Naive thymus-derived CD4-positive, alpha-beta T cell (primary cell): ENCODE measurements around the gene RBMS3. TPM values are rescaled to one million over a fixed set of nuclear protein-coding genes. Genes with fewer than 3 reads are reported as not detected.

Experiments
- ATAC-seq: fragments of 150-1000 bp; cut with Tn5 transposase; 2 replicates; pipeline ENCODE4 v1.10.0; 2021; ENCODE audit warnings: mild to moderate bottlenecking, moderate library complexity
- CTCF ChIA-PET: fragments of 350-600 bp; sonication (Branson Sonifier 250); formaldehyde crosslinking; loops from one replicate; lab custom pipeline; 2021; ENCODE audit warnings: antibody characterized with exemption; lab: Charles Lee
- POLR2A ChIA-PET: fragments of 350-600 bp; sonication (Branson Sonifier 250); formaldehyde crosslinking; loops from one replicate; lab custom pipeline; 2021; ENCODE audit warnings: antibody characterized with exemption, inconsistent platforms; lab: Charles Lee
- DNase-seq, 9 donors: peaks; one replicate each; pipeline versions ENCODE4 v3.0.0 to v3.0.0-alpha.2; 2020 to 2022; ENCODE audit warnings: mixed read lengths in 1 of 9
- H3K27ac ChIP-seq: one replicate; pipeline ENCODE4 v1.7.0; 2013; ENCODE audit warnings: mild to moderate bottlenecking, low read depth, low read length, moderate library complexity
- H3K27me3 ChIP-seq, 2 donors: one replicate each; pipeline ENCODE4 v1.7.0; 2013; ENCODE audit warnings: low read length in 2 of 2, mild to moderate bottlenecking in 2 of 2, moderate library complexity in 2 of 2; ENCODE audit not compliant: control insufficient read depth in 2 of 2, insufficient read depth in 2 of 2
- H3K36me3 ChIP-seq, 3 experiments: 1 replicate in 2 of 3; 2 replicates in 1 of 3; pipeline ENCODE4 v1.7.0; 2013; ENCODE audit warnings: low read length in 3 of 3, mild to moderate bottlenecking in 3 of 3, moderate library complexity in 1 of 3; ENCODE audit not compliant: insufficient read depth in 3 of 3, control insufficient read depth in 2 of 3
- H3K4me1 ChIP-seq, 2 donors: one replicate each; pipeline ENCODE4 v1.7.0; 2013; ENCODE audit warnings: low read length in 2 of 2, mild to moderate bottlenecking in 2 of 2, moderate library complexity in 1 of 2; ENCODE audit not compliant: control insufficient read depth in 2 of 2, insufficient read depth in 2 of 2
- H3K4me3 ChIP-seq: 2 replicates; pipeline ENCODE4 v1.7.0; 2013; ENCODE audit warnings: mild to moderate bottlenecking, low read length
- H3K9me3 ChIP-seq, 3 experiments: 1 replicate in 2 of 3; 2 replicates in 1 of 3; pipeline ENCODE4 v1.7.0; 2013; ENCODE audit warnings: low read length in 3 of 3; ENCODE audit not compliant: control insufficient read depth in 2 of 3
- H3K27ac Mint-ChIP-seq, 9 donors: one replicate each; pipeline ENCODE4 v1.8.0; 2020 to 2022; ENCODE audit warnings: mixed read lengths in 9 of 9, mild to moderate bottlenecking in 8 of 9, moderate library complexity in 5 of 9, inconsistent platforms in 2 of 9
- H3K27me3 Mint-ChIP-seq, 5 donors: one replicate each; pipeline ENCODE4 v1.8.0; 2021 to 2022; ENCODE audit warnings: mixed read lengths in 5 of 5, mild to moderate bottlenecking in 1 of 5
- H3K36me3 Mint-ChIP-seq, 5 donors: one replicate each; pipeline ENCODE4 v1.8.0; 2020 to 2022; ENCODE audit warnings: mixed read lengths in 5 of 5, mild to moderate bottlenecking in 3 of 5, inconsistent platforms in 1 of 5
- H3K4me1 Mint-ChIP-seq, 7 donors: one replicate each; pipeline ENCODE4 v1.8.0; 2020 to 2022; ENCODE audit warnings: mixed read lengths in 7 of 7, mild to moderate bottlenecking in 3 of 7, inconsistent platforms in 1 of 7
- H3K4me3 Mint-ChIP-seq, 10 donors: one replicate each; pipeline ENCODE4 v1.8.0; 2020 to 2022; ENCODE audit warnings: mild to moderate bottlenecking in 10 of 10, mixed read lengths in 10 of 10, moderate library complexity in 6 of 10, inconsistent platforms in 2 of 10
- H3K9me3 Mint-ChIP-seq, 11 donors: one replicate each; pipeline ENCODE4 v1.8.0; 2020 to 2022; ENCODE audit warnings: mixed read lengths in 11 of 11, mild to moderate bottlenecking in 4 of 11, inconsistent platforms in 1 of 11, moderate library complexity in 1 of 11
- intact Hi-C, 2 donors: fragments of 100-400 bp; cut with micrococcal nuclease; formaldehyde crosslinking; loops; one replicate each; pipeline ENCODE4 v1.15.1; 2023
- polyA plus RNA-seq, 2 donors: library from polyadenylated mRNA; unstranded; fragments of 300-500 nt; fragmentation: Illumina TruSeq; gene quantifications; one replicate each; pipeline ENCODE4 v1.2.3, GENCODE V29; 2021
- total RNA-seq, 6 experiments: library from RNA in 5 of 6; stranded (reverse) in 5 of 6; gene quantifications; 1 replicate in 5 of 6; 2 replicates in 1 of 6; pipeline ENCODE4 v1.2.3 and lab custom pipeline; 2021 to 2026

The RBMS3 gene
- total and polyA plus RNA-seq, 7 experiments from 2014 or later: 0.15 to 4.9 (median 0.49) TPM

DNA sequence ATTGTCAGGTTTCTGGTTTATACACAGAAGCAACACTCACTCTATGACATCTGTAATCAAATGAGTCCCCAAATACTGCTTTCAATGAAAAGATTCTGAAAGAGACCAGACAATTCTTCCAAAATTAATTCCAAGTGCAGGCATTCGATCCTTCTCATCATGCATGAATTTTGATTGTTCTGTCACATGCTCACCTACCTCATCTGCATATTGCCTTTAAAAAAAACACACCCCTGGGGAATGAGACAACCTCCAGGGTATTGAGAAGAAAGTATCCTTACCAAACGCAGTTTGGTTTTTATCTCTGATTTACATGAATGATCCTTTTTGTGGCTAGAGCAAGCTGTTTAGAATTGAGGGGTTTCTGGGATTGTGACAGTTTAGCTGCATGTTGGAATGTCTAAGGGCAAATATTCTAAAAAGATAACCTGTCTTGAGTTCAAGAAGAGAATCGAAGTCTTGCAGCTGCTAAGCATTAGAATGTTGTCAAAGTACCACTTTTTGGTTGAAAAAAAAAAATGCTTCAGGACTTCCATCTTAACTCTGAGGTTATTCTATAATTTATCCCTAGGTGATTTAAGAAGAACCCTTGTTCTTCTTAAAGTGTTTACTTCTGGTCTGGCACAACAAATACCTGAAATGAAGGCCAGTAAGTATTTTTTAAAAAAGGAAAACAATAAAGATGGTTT is 653.1 kb downstream of the RBMS3 start:
- DNase-seq (no peak), ATAC-seq (no peak)
- Mint-ChIP-seq H3K4me3 (no peak overlapping the region), H3K27ac (no peak overlapping the region), H3K36me3 (no peaks in the 10 kb centered on the region), H3K4me1 (peaks cover 0 to 5% (median 0%) of the 10 kb centered on the region in 7 donors), H3K27me3 (peaks cover 0 to 46% (median 18%) of the 10 kb centered on the region in 5 donors), H3K9me3 (no peaks in the 10 kb centered on the region)
- Histone ChIP-seq H3K27me3 (no peaks in the 10 kb centered on the region), H3K27ac (no peak overlapping the region), H3K4me3 (no peak overlapping the region), H3K4me1 (no peaks in the 10 kb centered on the region), H3K9me3 (no peaks in the 10 kb centered on the region), H3K36me3 (no peaks in the 10 kb centered on the region)
- intact Hi-C loops: no loop called here
- POLR2A ChIA-PET: no interaction called here
- CTCF ChIA-PET: no interaction called here

DNA sequence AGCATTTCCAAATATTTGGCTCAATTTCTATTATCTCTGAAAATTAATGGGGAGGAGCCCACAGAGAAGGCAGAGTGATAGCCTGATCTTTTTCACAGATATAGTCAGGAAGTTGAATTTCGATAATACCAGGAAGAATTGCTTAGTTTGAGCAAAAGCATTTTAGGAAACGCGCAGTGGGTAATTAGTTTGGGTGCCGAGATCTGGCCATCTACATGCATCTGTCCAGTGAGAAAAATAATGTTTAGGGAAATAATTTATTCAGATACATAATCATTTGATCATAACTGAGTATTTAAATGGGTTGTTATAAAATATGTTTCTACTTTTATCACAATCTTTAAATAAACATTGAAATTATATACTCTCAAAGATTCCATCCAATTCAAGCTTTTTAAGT is 653.9 kb downstream of the RBMS3 start:
- no peaks in the 10 kb centered on the region for H3K36me3 Mint-ChIP-seq
- H3K4me3 Mint-ChIP-seq: no peak overlapping the region
- intact Hi-C loops: no loop called here
- Histone ChIP-seq H3K27me3 (no peaks in the 10 kb centered on the region), H3K4me1 (no peaks in the 10 kb centered on the region), H3K4me3 (no peak overlapping the region), H3K9me3 (no peaks in the 10 kb centered on the region), H3K27ac (no peak overlapping the region), H3K36me3 (no peaks in the 10 kb centered on the region)
- POLR2A ChIA-PET: no interaction called here
- CTCF ChIA-PET: no interaction called here
- peaks cover 3 to 49% (median 21%) of the 10 kb centered on the region in 5 donors for H3K27me3 Mint-ChIP-seq
- peaks cover 0 to 5% (median 0%) of the 10 kb centered on the region in 7 donors for H3K4me1 Mint-ChIP-seq
- ATAC-seq (no peak), DNase-seq (no peak)
- no peak overlapping the region for H3K27ac Mint-ChIP-seq
- H3K9me3 Mint-ChIP-seq: no peaks in the 10 kb centered on the region

GRCh38 chr3:29936054-29936453 is 655.2 kb downstream of the RBMS3 start:
- Mint-ChIP-seq H3K36me3 (no peaks in the 10 kb centered on the region), H3K27me3 (peaks cover 7 to 46% (median 22%) of the 10 kb centered on the region in 5 donors)

GRCh38 chr3:29936766-29937165 is 655.9 kb downstream of the RBMS3 start:
- no peaks in the 10 kb centered on the region for H3K27me3 ChIP-seq
- Mint-ChIP-seq H3K9me3 (no peaks in the 10 kb centered on the region), H3K27ac (no peak overlapping the region), H3K4me1 (peaks cover 0 to 5% (median 0%) of the 10 kb centered on the region in 7 donors), H3K4me3 (no peak overlapping the region), H3K27me3 (peaks cover 5 to 39% (median 15%) of the 10 kb centered on the region in 5 donors), H3K36me3 (no peaks in the 10 kb centered on the region)
- H3K36me3 ChIP-seq: no peaks in the 10 kb centered on the region
- no peak for ATAC-seq
- no peak overlapping the region for H3K27ac ChIP-seq
- H3K9me3 ChIP-seq: no peaks in the 10 kb centered on the region
- H3K4me3 ChIP-seq: no peak overlapping the region
- CTCF ChIA-PET: no interaction called here
- intact Hi-C loops: no loop called here
- POLR2A ChIA-PET: no interaction called here
- no peaks in the 10 kb centered on the region for H3K4me1 ChIP-seq
- no peak for DNase-seq

More at GRCh38 chr3:29936054-29936453, 655.2 kb downstream of the RBMS3 start:
- Histone ChIP-seq H3K27me3 (no peaks in the 10 kb centered on the region), H3K36me3 (no peaks in the 10 kb centered on the region), H3K27ac (no peak overlapping the region), H3K4me1 (no peaks in the 10 kb centered on the region), H3K4me3 (no peak overlapping the region), H3K9me3 (no peaks in the 10 kb centered on the region)
- ChIA-PET CTCF (no interaction called here), POLR2A (no interaction called here)
- intact Hi-C loops: no loop called here
- H3K4me3 Mint-ChIP-seq: no peak overlapping the region
- H3K9me3 Mint-ChIP-seq: no peaks in the 10 kb centered on the region
- peaks cover 0 to 5% (median 0%) of the 10 kb centered on the region in 7 donors for H3K4me1 Mint-ChIP-seq
- DNase-seq (no peak), ATAC-seq (no peak)
- H3K27ac Mint-ChIP-seq: no peak overlapping the region

GRCh38 chr3:29937185-29937584 is 656.3 kb downstream of the RBMS3 start:
- H3K9me3 Mint-ChIP-seq: no peaks in the 10 kb centered on the region
- no peak overlapping the region for H3K4me3 Mint-ChIP-seq
- ChIA-PET CTCF (no interaction called here), POLR2A (no interaction called here)
- Histone ChIP-seq H3K4me3 (no peak overlapping the region), H3K4me1 (no peaks in the 10 kb centered on the region), H3K27ac (no peak overlapping the region), H3K36me3 (no peaks in the 10 kb centered on the region), H3K9me3 (no peaks in the 10 kb centered on the region), H3K27me3 (no peaks in the 10 kb centered on the region)
- H3K27ac Mint-ChIP-seq: no peak overlapping the region
- no peak for ATAC-seq
- H3K27me3 Mint-ChIP-seq: peaks cover 5 to 40% (median 15%) of the 10 kb centered on the region in 5 donors
- H3K4me1 Mint-ChIP-seq: peaks cover 0 to 5% (median 0%) of the 10 kb centered on the region in 7 donors
- intact Hi-C loops: no loop called here
- no peaks in the 10 kb centered on the region for H3K36me3 Mint-ChIP-seq
- DNase-seq: no peak

- Mint-ChIP-seq H3K4me1 (peaks cover 0 to 5% (median 0%) of the 10 kb centered on the region in 7 donors), H3K4me3 (no peak overlapping the region), H3K27ac (no peak overlapping the region), H3K9me3 (peaks cover 0 to 2% (median 0%) of the 10 kb centered on the region in 11 donors), H3K27me3 (peaks cover 0 to 31% (median 12%) of the 10 kb centered on the region in 5 donors), H3K36me3 (no peaks in the 10 kb centered on the region)
- Histone ChIP-seq H3K9me3 (no peaks in the 10 kb centered on the region), H3K4me1 (no peaks in the 10 kb centered on the region), H3K4me3 (no peak overlapping the region), H3K36me3 (no peaks in the 10 kb centered on the region), H3K27me3 (no peaks in the 10 kb centered on the region), H3K27ac (no peak overlapping the region)
- DNase-seq: no peak
- POLR2A ChIA-PET: no interaction called here
- intact Hi-C loops: no loop called here
- no peak for ATAC-seq
- CTCF ChIA-PET: no interaction called here
Observed at GRCh38 chr3:29940759-29941323, 660.0 kb downstream of the RBMS3 start.

DNA sequence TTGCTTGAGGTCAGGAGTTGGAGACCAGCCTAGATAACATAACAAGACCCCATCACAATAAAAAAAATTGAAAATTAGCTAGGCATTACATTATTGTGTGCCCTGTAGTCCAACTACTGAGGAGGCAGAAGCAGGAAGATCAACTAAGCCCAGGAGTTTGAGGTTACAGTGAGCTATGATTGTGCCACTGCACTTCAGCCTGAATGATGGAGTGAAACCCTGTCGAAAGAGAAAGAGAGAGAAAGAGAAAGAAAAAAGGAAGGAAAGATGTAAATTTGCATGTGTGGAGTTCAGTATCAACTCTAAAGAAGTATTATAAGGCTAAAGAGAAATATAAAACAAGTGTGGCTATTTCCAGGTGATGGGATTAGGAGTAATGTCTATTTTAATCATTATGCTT is 661.4 kb downstream of the RBMS3 start:
- no peak overlapping the region for H3K4me3 Mint-ChIP-seq

More for the DNA sequence above, 661.4 kb downstream of the RBMS3 start:
- H3K4me1 ChIP-seq: no peaks in the 10 kb centered on the region
- ChIA-PET CTCF (no interaction called here), POLR2A (no interaction called here)
- no peak for DNase-seq
- Mint-ChIP-seq H3K9me3 (peaks cover 0 to 2% (median 0%) of the 10 kb centered on the region in 11 donors), H3K27ac (no peak overlapping the region), H3K4me1 (no peaks in the 10 kb centered on the region), H3K36me3 (no peaks in the 10 kb centered on the region), H3K27me3 (peaks cover 2 to 27% (median 14%) of the 10 kb centered on the region in 5 donors)
- no peak overlapping the region for H3K27ac ChIP-seq
- H3K27me3 ChIP-seq: no peaks in the 10 kb centered on the region
- H3K9me3 ChIP-seq: no peaks in the 10 kb centered on the region
- ATAC-seq: no peak
- H3K36me3 ChIP-seq: no peaks in the 10 kb centered on the region
- no peak overlapping the region for H3K4me3 ChIP-seq
- intact Hi-C loops: no loop called here
